ENCODE measurements around the gene DUSP22.

DUSP22 gene

DNA sequence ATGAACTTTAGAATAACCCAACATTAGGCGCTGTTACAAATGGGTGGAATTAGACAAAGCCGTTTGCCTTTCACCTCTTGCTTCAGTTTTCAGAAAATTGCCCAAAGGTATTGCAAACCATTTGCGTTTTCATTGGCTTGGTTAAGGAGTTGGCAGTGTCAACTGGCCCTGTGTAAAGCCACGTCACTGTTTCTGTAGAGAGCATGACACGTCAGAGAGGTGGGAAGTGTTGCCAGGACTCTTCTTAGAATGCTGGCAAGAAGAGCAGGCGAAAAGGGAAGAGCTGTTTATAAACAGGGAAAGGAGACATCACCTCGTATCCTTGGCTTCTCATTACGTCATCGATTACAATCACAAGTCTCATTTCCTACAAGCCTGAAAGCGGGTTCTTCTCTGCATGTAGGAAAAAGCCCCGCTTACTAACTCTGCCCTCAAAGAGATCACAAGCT, 95.0 kb downstream of the DUSP22 start:
- H3K27me3 ChIP-seq: peaks cover 88% of the 10 kb centered on the region
- TF ChIP-seq, protein P1, sequence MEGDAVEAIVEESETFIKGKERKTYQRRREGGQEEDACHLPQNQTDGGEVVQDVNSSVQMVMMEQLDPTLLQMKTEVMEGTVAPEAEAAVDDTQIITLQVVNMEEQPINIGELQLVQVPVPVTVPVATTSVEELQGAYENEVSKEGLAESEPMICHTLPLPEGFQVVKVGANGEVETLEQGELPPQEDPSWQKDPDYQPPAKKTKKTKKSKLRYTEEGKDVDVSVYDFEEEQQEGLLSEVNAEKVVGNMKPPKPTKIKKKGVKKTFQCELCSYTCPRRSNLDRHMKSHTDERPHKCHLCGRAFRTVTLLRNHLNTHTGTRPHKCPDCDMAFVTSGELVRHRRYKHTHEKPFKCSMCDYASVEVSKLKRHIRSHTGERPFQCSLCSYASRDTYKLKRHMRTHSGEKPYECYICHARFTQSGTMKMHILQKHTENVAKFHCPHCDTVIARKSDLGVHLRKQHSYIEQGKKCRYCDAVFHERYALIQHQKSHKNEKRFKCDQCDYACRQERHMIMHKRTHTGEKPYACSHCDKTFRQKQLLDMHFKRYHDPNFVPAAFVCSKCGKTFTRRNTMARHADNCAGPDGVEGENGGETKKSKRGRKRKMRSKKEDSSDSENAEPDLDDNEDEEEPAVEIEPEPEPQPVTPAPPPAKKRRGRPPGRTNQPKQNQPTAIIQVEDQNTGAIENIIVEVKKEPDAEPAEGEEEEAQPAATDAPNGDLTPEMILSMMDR (IDR thresholded peaks at IDR 0.05): no peak
- H3K36me3 ChIP-seq: no peaks in the 10 kb centered on the region
- no peaks in the 10 kb centered on the region for H3K9me3 ChIP-seq
- H3K27ac ChIP-seq: no peak overlapping the region
- H3K4me1 ChIP-seq (ENCODE audit: control insufficient read depth in 1 of 2, insufficient read depth in 1 of 2, low read depth in 1 of 2, low read length in 1 of 2): peaks cover 10 to 14% of the 10 kb centered on the region in 2 experiments
- no peak overlapping the region for H3K4me3 ChIP-seq (ENCODE audit: low read depth in 1 of 2, low read length in 1 of 2)

DNA sequence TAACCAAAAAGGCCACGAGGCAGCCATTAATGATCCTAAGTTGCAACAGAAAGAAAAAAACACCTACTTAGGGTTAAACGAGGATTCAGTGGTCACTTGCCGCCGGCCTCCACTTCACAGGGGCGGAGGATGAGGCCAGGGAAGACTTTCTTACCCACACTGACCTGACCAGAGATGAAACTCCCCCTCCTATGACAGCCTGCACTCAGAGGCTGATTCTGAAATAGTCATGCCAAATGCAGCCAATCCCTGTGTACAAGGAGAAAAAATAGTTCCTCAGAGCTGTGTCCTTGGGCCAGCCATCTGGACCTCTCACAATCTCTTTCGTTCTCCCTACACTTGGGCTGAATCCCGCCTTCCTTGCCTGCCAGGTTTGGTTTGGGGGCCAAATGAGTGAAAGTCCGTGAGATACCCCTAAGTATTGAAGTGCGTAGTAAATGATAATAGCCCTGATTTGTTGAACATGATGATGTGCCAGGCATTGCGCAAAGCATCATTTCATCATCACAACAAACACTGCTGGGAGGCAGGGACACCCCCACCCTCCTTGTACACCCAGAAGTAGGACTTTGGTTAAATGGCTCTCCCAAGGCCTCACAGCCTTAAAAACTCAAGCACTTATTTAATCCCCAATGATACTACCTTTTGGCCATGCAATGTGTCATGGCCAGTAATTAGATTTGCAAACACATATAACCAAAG, 96.1 kb downstream of the DUSP22 start:
- Histone ChIP-seq H3K9me3 (no peaks in the 10 kb centered on the region), H3K36me3 (no peaks in the 10 kb centered on the region), H3K27ac (no peak overlapping the region), H3K27me3 (peaks cover 98% of the 10 kb centered on the region), H3K4me1 (ENCODE audit: control insufficient read depth in 1 of 2, insufficient read depth in 1 of 2, low read depth in 1 of 2, low read length in 1 of 2) (peaks cover 17 to 24% of the 10 kb centered on the region in 2 experiments), H3K4me3 (ENCODE audit: low read depth in 1 of 2, low read length in 1 of 2) (no peak overlapping the region)
- TF ChIP-seq, protein P1 (IDR thresholded peaks at IDR 0.05): no peak

DNA sequence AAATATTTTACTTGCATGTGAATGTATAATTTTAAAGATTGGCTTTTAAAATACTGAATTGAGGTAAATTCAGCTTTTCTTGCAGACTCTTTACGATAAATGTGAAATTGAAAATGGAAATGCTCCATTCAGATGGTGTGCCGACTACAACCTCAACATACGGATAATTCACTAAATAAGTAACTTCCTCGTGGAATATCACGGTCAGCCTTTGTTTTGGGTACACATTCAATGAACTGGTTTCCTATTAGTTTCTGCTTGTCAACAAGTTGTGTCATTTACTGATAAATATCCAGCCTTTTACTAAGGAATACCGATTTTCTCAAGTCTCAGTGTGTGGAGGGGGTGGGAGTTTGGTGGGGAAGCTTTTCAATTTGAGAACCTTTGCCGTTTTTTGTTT, 96.9 kb downstream of the DUSP22 start:
- Histone ChIP-seq H3K27me3 (peaks cover 99% of the 10 kb centered on the region), H3K9me3 (no peaks in the 10 kb centered on the region), H3K27ac (no peak overlapping the region), H3K4me1 (ENCODE audit: control insufficient read depth in 1 of 2, insufficient read depth in 1 of 2, low read depth in 1 of 2, low read length in 1 of 2) (peaks cover 24 to 27% of the 10 kb centered on the region in 2 experiments), H3K36me3 (no peaks in the 10 kb centered on the region), H3K4me3 (ENCODE audit: low read depth in 1 of 2, low read length in 1 of 2) (no peak overlapping the region)
- TF ChIP-seq, protein P1 (IDR thresholded peaks at IDR 0.05): no peak

DNA sequence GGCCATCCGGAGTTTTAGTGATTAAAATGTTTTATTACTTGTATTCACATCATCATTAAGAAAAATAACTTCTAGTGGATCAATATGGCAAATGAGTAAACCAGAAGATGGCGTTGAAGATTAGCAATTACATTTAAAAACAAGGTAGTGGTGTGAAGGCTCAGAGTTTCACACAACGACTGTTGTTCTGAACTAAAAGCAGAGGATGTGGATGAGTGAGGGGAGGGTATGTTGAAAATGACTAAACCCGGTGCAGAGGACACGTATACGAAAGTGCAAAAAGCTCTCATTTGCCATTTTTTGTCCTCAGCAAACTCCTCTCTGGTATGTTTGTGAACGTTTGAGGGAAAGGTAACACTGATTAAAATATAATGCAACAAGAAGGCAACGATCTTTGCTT, 97.3 kb downstream of the DUSP22 start:
- H3K4me1 ChIP-seq (ENCODE audit: control insufficient read depth in 1 of 2, insufficient read depth in 1 of 2, low read depth in 1 of 2, low read length in 1 of 2): peaks cover 24 to 27% of the 10 kb centered on the region in 2 experiments
- no peak overlapping the region for H3K4me3 ChIP-seq (ENCODE audit: low read depth in 1 of 2, low read length in 1 of 2)
- TF ChIP-seq, protein P1 (IDR thresholded peaks at IDR 0.05): no peak
- no peaks in the 10 kb centered on the region for H3K9me3 ChIP-seq
- H3K36me3 ChIP-seq: no peaks in the 10 kb centered on the region
- no peak overlapping the region for H3K27ac ChIP-seq
- peaks cover 99% of the 10 kb centered on the region for H3K27me3 ChIP-seq

DNA sequence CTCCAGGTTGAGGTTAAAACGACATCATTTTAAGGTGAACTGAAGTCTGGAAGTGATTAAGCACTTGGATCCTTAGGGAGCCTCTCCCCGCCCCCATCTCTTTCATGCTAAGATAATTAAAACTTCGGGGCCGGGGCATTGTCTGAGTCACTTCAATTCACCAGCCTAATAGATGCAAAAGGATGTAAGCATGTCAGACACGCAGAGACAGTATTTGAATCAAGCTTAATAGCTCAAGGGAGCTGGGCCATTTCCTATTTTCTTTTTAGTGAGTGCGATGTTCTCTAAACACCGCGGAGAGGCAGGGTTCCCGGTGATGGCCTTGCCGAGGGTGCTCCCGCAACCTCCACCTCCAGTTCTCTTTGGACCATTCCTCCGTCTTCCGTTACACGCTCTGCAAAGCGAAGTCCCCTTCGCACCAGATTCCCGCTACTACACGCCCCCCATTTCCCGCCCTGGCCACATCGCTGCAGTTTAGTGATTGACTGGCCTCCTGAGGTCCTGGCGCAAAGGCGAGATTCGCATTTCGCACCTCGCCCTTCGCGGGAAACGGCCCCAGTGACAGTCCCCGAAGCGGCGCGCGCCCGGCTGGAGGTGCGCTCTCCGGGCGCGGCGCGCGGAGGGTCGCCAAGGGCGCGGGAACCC, 98.7 kb downstream of the DUSP22 start:
- Histone ChIP-seq H3K9me3 (no peaks in the 10 kb centered on the region), H3K4me1 (ENCODE audit: control insufficient read depth in 1 of 2, insufficient read depth in 1 of 2, low read depth in 1 of 2, low read length in 1 of 2) (peaks cover 24 to 27% of the 10 kb centered on the region in 2 experiments), H3K36me3 (no peaks in the 10 kb centered on the region), H3K27ac (no peak overlapping the region), H3K4me3 (ENCODE audit: low read depth in 1 of 2, low read length in 1 of 2) (peak overlapping the region; percentile 70 to 71), H3K27me3 (peaks cover 100% of the 10 kb centered on the region)
- TF ChIP-seq, protein P1 (IDR thresholded peaks at IDR 0.05): no peak
